Adrenal gland (tissue), 5 donors: ENCODE measurements around the gene SEMA5A.

ENCODE experiments used
- POLR2A ChIP-seq, 2 donors: fragments of 450-650 bp; IDR thresholded peaks; one replicate each; pipeline ENCODE4 v1.6.1; 2017; ENCODE audit warnings: antibody characterized with exemption in 2 of 2, mild to moderate bottlenecking in 2 of 2, moderate library complexity in 1 of 2
- TF ChIP-seq, protein P1 (sequence below), 6 experiments: fragments of 450-650 bp in 4 of 6; fragments of 200-600 bp in 2 of 6; sonication (generic) in 1 of 6; IDR thresholded peaks; 1 replicate in 5 of 6; 2 replicates in 1 of 6; pipeline versions ENCODE4 v1.5.1 to v1.8.0; 2016 to 2021; ENCODE audit warnings: antibody characterized with exemption in 6 of 6, mild to moderate bottlenecking in 2 of 6, moderate library complexity in 1 of 6
- donor health status: DM: no; HTN: no; CAD: no.

- TF ChIP-seq, protein P1, sequence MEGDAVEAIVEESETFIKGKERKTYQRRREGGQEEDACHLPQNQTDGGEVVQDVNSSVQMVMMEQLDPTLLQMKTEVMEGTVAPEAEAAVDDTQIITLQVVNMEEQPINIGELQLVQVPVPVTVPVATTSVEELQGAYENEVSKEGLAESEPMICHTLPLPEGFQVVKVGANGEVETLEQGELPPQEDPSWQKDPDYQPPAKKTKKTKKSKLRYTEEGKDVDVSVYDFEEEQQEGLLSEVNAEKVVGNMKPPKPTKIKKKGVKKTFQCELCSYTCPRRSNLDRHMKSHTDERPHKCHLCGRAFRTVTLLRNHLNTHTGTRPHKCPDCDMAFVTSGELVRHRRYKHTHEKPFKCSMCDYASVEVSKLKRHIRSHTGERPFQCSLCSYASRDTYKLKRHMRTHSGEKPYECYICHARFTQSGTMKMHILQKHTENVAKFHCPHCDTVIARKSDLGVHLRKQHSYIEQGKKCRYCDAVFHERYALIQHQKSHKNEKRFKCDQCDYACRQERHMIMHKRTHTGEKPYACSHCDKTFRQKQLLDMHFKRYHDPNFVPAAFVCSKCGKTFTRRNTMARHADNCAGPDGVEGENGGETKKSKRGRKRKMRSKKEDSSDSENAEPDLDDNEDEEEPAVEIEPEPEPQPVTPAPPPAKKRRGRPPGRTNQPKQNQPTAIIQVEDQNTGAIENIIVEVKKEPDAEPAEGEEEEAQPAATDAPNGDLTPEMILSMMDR (IDR thresholded peaks at IDR 0.05) = no peak
- no peak for TF ChIP-seq POLR2A (IDR thresholded peaks at IDR 0.05)
Measured at GRCh38 chr5:9375756-9376155, 170.1 kb downstream of the SEMA5A start.
